ENCODE measurements around the gene SORCS2.

GRCh38 chr4:7535094-7535493 lies 342.8 kb downstream of the SORCS2 start:
- no peak for TF ChIP-seq HDGF (IDR thresholded peaks at IDR 0.05; ENCODE audit: borderline replicate concordance)
- TF ChIP-seq SP1 (IDR thresholded peaks at IDR 0.05), result no peak
- no peak for TF ChIP-seq FOXK2 (IDR thresholded peaks at IDR 0.05)
- TF ChIP-seq SUZ12 (IDR thresholded peaks at IDR 0.05), result no peak
- no peak for TF ChIP-seq PKNOX1 (IDR thresholded peaks at IDR 0.05)
- no peak for TF ChIP-seq FOXM1 (IDR thresholded peaks at IDR 0.05; ENCODE audit: borderline replicate concordance)
- no peak for TF ChIP-seq ARNT (IDR thresholded peaks at IDR 0.05)
- no peak for TF ChIP-seq BHLHE40 (IDR thresholded peaks at IDR 0.05; ENCODE audit: borderline replicate concordance)
- TF ChIP-seq LEF1 (IDR thresholded peaks at IDR 0.05; ENCODE audit: borderline replicate concordance), result no peak
- TF ChIP-seq TARDBP (IDR thresholded peaks at IDR 0.05), result no peak
- no peak for TF ChIP-seq ZNF384 (IDR thresholded peaks at IDR 0.05)
- no peak for TF ChIP-seq FOXA1 (IDR thresholded peaks at IDR 0.05)
- TF ChIP-seq NFRKB (IDR thresholded peaks at IDR 0.05), result no peak
